HepG2 (cell line): Measurements from ENCODE around the gene SEC61A1.

ENCODE experiments used
- ATAD3A ChIP-seq: sonication (generic); formaldehyde crosslinking; IDR thresholded peaks from 2 replicates; pipeline ENCODE4 v1.4.0; 2020; ENCODE audit warnings: missing genetic modification reagents
- ATF2 ChIP-seq: sonication (generic); formaldehyde crosslinking; IDR thresholded peaks from 2 replicates; pipeline ENCODE4 v1.4.0; 2020; ENCODE audit warnings: missing genetic modification reagents
- CTCF ChIP-seq: sonication (generic); formaldehyde crosslinking; IDR thresholded peaks from 2 replicates; pipeline ENCODE4 v1.5.0; 2020; ENCODE audit warnings: mild to moderate bottlenecking, missing genetic modification reagents, moderate library complexity
- NAIF1 ChIP-seq: sonication (generic); formaldehyde crosslinking; IDR thresholded peaks from 2 replicates; pipeline ENCODE4 v1.5.0; 2020; ENCODE audit warnings: mild to moderate bottlenecking, missing genetic modification reagents, borderline replicate concordance
- NONO ChIP-seq, 2 experiments: fragments of 450-650 bp in 1 of 2; sonication (generic) in 1 of 2; formaldehyde crosslinking in 1 of 2; IDR thresholded peaks in 1 of 2; conservative IDR thresholded peaks in 1 of 2; 2 replicates each; pipeline versions ENCODE4 v1.6.1 to v1.8.0; 2017 to 2022; ENCODE audit warnings: mild to moderate bottlenecking in 1 of 2, missing genetic modification reagents in 1 of 2, moderate library complexity in 1 of 2
- SIN3A ChIP-seq: IDR thresholded peaks from 2 replicates; pipeline ENCODE4 v1.6.1; 2011; ENCODE audit warnings: low read depth, mild to moderate bottlenecking, control low read depth, low read length, borderline replicate concordance
- USF2 ChIP-seq, 2 experiments: sonication (generic) in 1 of 2; formaldehyde crosslinking in 1 of 2; IDR thresholded peaks; 2 replicates each; pipeline versions ENCODE4 v1.5.1 to v1.6.1; 2011 to 2020; ENCODE audit warnings: borderline replicate concordance in 1 of 2, low read depth in 1 of 2, low read length in 1 of 2, mild to moderate bottlenecking in 1 of 2, missing genetic modification reagents in 1 of 2, moderate library complexity in 1 of 2
- ZNF224 ChIP-seq: sonication (generic); formaldehyde crosslinking; IDR thresholded peaks from 2 replicates; pipeline ENCODE4 v1.5.0; 2020; ENCODE audit warnings: mild to moderate bottlenecking, missing genetic modification reagents

- TF ChIP-seq ATF2 (no peak), CTCF (CRISPR knock-in tag) (no peak), ZNF224 (CRISPR knock-in tag) (no peak), NONO (IDR thresholded peaks at IDR 0.05) (no peak), NONO (CRISPR knock-in tag; conservative IDR thresholded peaks at IDR 0.05) (no peak), USF2 (IDR thresholded peaks at IDR 0.05; ENCODE audit: low read depth, low read length) (no peak), USF2 (CRISPR knock-in tag; IDR thresholded peaks at IDR 0.05; ENCODE audit: borderline replicate concordance) (no peak), SIN3A (no peak), ATAD3A (no peak), NAIF1 (CRISPR knock-in tag) (no peak)
These were observed 17.0 kb downstream of the SEC61A1 start for GRCh38 chr3:128069271-128069670.
